GM23338 (cell line): ENCODE measurements around the gene BICD2. TPM values are rescaled to one million over a fixed set of nuclear protein-coding genes. Genes with fewer than 3 reads are reported as not detected.

ENCODE experiments used
- CREB1 ChIP-seq: fragments of 250-450 bp; sonication (Bioruptor Pico); IDR thresholded peaks from 2 replicates; pipeline ENCODE4 v1.5.0; 2020; ENCODE audit warnings: low read depth, mild to moderate bottlenecking, moderate library complexity
- CTCF ChIP-seq, 2 experiments: fragments of 200-600 bp in 1 of 2; sonication (generic) in 1 of 2; conservative IDR thresholded peaks; 2 replicates each; pipeline versions ENCODE4 v1.5.1 to v1.6.1; 2016 to 2017; ENCODE audit warnings: antibody characterized with exemption in 2 of 2, low read depth in 2 of 2, mild to moderate bottlenecking in 2 of 2, moderate library complexity in 1 of 2
- EZH2 ChIP-seq: fragments of 200-600 bp; sonication (generic); IDR thresholded peaks from one replicate; pipeline ENCODE4 v1.8.0; 2017; ENCODE audit warnings: antibody characterized with exemption, mild to moderate bottlenecking, low read depth; ENCODE audit not compliant: unreplicated experiment
- EZH2phosphoT487 ChIP-seq: fragments of 200-600 bp; sonication (generic); IDR thresholded peaks from one replicate; pipeline ENCODE4 v1.8.1; 2018; ENCODE audit warnings: antibody characterized with exemption; ENCODE audit not compliant: unreplicated experiment
- JUNB ChIP-seq: IDR thresholded peaks from one replicate; pipeline ENCODE4 v1.6.1; 2016; ENCODE audit warnings: antibody characterized with exemption; ENCODE audit not compliant: unreplicated experiment
- NANOG ChIP-seq: IDR thresholded peaks from 2 replicates; pipeline ENCODE4 v1.6.1; 2016; ENCODE audit warnings: antibody characterized with exemption, borderline replicate concordance
- POLR2AphosphoS5 ChIP-seq: IDR thresholded peaks from 2 replicates; pipeline ENCODE4 v1.6.1; 2016; ENCODE audit warnings: antibody characterized with exemption, low read depth
- REST ChIP-seq: IDR thresholded peaks from one replicate; pipeline ENCODE4 v1.6.1; 2018; ENCODE audit warnings: antibody characterized with exemption; ENCODE audit not compliant: unreplicated experiment
- STAT1 ChIP-seq: IDR thresholded peaks from one replicate; pipeline ENCODE4 v1.6.1; 2016; ENCODE audit warnings: antibody characterized with exemption; ENCODE audit not compliant: unreplicated experiment
- ZNF114 ChIP-seq: fragments of 250-450 bp; sonication (Bioruptor Pico); IDR thresholded peaks from 2 replicates; pipeline ENCODE4 v1.5.0; 2020; ENCODE audit warnings: mild to moderate bottlenecking, moderate library complexity
- ZNF331 ChIP-seq: fragments of 250-450 bp; sonication (Bioruptor Pico); IDR thresholded peaks from 2 replicates; pipeline ENCODE4 v1.5.0; 2020; ENCODE audit warnings: low read depth, mild to moderate bottlenecking, moderate library complexity
- ZNF462 ChIP-seq: fragments of 250-450 bp; sonication (Bioruptor Pico); IDR thresholded peaks from 2 replicates; pipeline ENCODE4 v1.5.0; 2020; ENCODE audit warnings: mild to moderate bottlenecking, moderate library complexity
- polyA plus RNA-seq: library from polyadenylated mRNA; unstranded; fragments of >200 nt; fragmentation: Nextera tagmentation; extraction: Ambion mirVana; gene quantifications from 2 replicates; pipeline ENCODE4 v1.2.1, GENCODE V29; 2016
- total RNA-seq: library from RNA; depleted of rRNA; stranded (reverse); fragments of >200 nt; shearing (Covaris generic); gene quantifications from 2 replicates; pipeline ENCODE4 v1.2.3, GENCODE V29; 2014

Gene BICD2
- total and polyA plus RNA-seq, 2 experiments from 2014 or later = 8.7 to 34.3 TPM

- TF ChIP-seq ZNF462 = no peak
- TF ChIP-seq POLR2AphosphoS5 = no peak
- no peak for TF ChIP-seq NANOG
- TF ChIP-seq ZNF331 = no peak
- TF ChIP-seq CTCF (conservative IDR thresholded peaks at IDR 0.05; ENCODE audit: low read depth in 2 of 2) = no peak
- TF ChIP-seq CREB1 = no peak
- TF ChIP-seq JUNB = no peak
- TF ChIP-seq STAT1 = no peak
- TF ChIP-seq EZH2 = no peak
- no peak for TF ChIP-seq EZH2phosphoT487
- no peak for TF ChIP-seq ZNF114 (CRISPR knock-in tag)
- TF ChIP-seq REST = no peak
Measured at GRCh38 chr9:92720807-92721535, 43.7 kb downstream of the BICD2 start (continued).
